Upper lobe of left lung (tissue), 6 donors: Measurements from ENCODE around the gene PROSER2. TPM values are rescaled to one million over a fixed set of nuclear protein-coding genes. Genes with fewer than 3 reads are reported as not detected.
A peak's percentile ranks its signal among the peaks of the same experiment; 100 is the strongest.

ENCODE experiments used
- ATAC-seq, 2 donors: fragments of 200-7000 bp; cut with Tn5 transposase; one replicate each; pipeline ENCODE4 v1.9.1; 2022; ENCODE audit warnings: mild to moderate bottlenecking in 2 of 2, moderate library complexity in 2 of 2; ENCODE audit not compliant: low FRiP score in 2 of 2
- DNase-seq, 2 donors: peaks; one replicate each; pipeline ENCODE4 v3.0.0-alpha.2; 2019 to 2020
- H3K27ac ChIP-seq, 4 donors: fragments of 200-600 bp; sonication (generic); one replicate each; pipeline ENCODE4 v1.5.1; 2016 to 2019
- H3K27me3 ChIP-seq, 4 donors: fragments of 200-600 bp; sonication (generic); one replicate each; pipeline ENCODE4 v1.5.1; 2017 to 2019
- H3K36me3 ChIP-seq, 4 donors: fragments of 200-600 bp; sonication (generic); one replicate each; pipeline ENCODE4 v1.5.1; 2016 to 2019
- H3K4me1 ChIP-seq, 4 donors: fragments of 200-600 bp; sonication (generic); one replicate each; pipeline ENCODE4 v1.5.1; 2018 to 2019
- H3K4me3 ChIP-seq, 4 donors: fragments of 200-600 bp; sonication (generic); one replicate each; pipeline ENCODE4 v1.5.1; 2017 to 2019; ENCODE audit warnings: mild to moderate bottlenecking in 2 of 4, moderate library complexity in 1 of 4
- H3K9me3 ChIP-seq, 4 donors: fragments of 200-600 bp; sonication (generic); one replicate each; pipeline ENCODE4 v1.5.1; 2018 to 2019
- CTCF ChIP-seq, 6 experiments: fragments of 450-650 bp in 4 of 6; fragments of 200-600 bp in 2 of 6; sonication (generic) in 2 of 6; IDR thresholded peaks; one replicate each; pipeline ENCODE4 v1.5.1; 2016 to 2019; ENCODE audit warnings: antibody characterized with exemption in 6 of 6
- EP300 ChIP-seq, 4 donors: sonication (generic); formaldehyde crosslinking; IDR thresholded peaks; one replicate each; pipeline ENCODE4 v1.5.1; 2017; ENCODE audit warnings: antibody characterized with exemption in 4 of 4, control low read depth in 2 of 4
- POLR2A ChIP-seq, 4 donors: fragments of 450-650 bp; IDR thresholded peaks; one replicate each; pipeline ENCODE4 v1.5.1; 2016 to 2017; ENCODE audit warnings: antibody characterized with exemption in 4 of 4, mild to moderate bottlenecking in 2 of 4
- POLR2AphosphoS5 ChIP-seq, 2 donors: sonication (generic); formaldehyde crosslinking; IDR thresholded peaks; one replicate each; pipeline ENCODE4 v1.5.1; 2017; ENCODE audit warnings: antibody characterized with exemption in 2 of 2
- WGBS, 2 donors: methylation state at CpG; one replicate each; pipeline ENCODE4 v1.1.5; 2017 to 2018; 5-methylcytosine and 5-hydroxymethylcytosine counted together
- total RNA-seq, 6 donors: library from RNA; depleted of rRNA in 4 of 6; stranded (reverse); fragments of >200 nt in 4 of 6; gene quantifications; one replicate each; pipeline versions ENCODE4 v1.1.0 to v1.2.1, GENCODE V29; 2016 to 2021
- donor health status: DM: no; HTN: no; CAD: no; lungs with moderate emphysema.
- donor health status: DM: no; HTN: yes; CAD: no; lungs with severe emphysema.

The PROSER2 gene
- total RNA-seq, 6 donors from 2014 or later: 19.8 to 64.5 (median 24.7) TPM

- DNase-seq (no peak), ATAC-seq (no peak)
- TF ChIP-seq POLR2A (IDR thresholded peaks at IDR 0.05) (no peak), EP300 (IDR thresholded peaks at IDR 0.05) (no peak), POLR2AphosphoS5 (IDR thresholded peaks at IDR 0.05) (no peak), CTCF (IDR thresholded peaks at IDR 0.05) (no peak)
- no peaks in the 10 kb centered on the region for H3K9me3 ChIP-seq
- H3K4me3 ChIP-seq: no peak overlapping the region
- peaks cover 19 to 38% (median 25%) of the 10 kb centered on the region in 4 donors for H3K4me1 ChIP-seq
- H3K27me3 ChIP-seq: no peaks in the 10 kb centered on the region
- 90 to 92% methylated on average over 19 of the region's 19 CpGs for WGBS, 2 donors
- H3K36me3 ChIP-seq: no peaks in the 10 kb centered on the region
- peak overlapping the region; percentile 77 to 83 (median 80) for H3K27ac ChIP-seq
Measured at GRCh38 chr10:11876805-11877590, 53.8 kb downstream of the PROSER2 start.

GRCh38 chr10:11877591-11877905, 54.4 kb downstream of the PROSER2 start:
- Histone ChIP-seq H3K36me3 (no peaks in the 10 kb centered on the region), H3K27me3 (no peaks in the 10 kb centered on the region), H3K4me1 (peaks cover 19 to 38% (median 25%) of the 10 kb centered on the region in 4 donors), H3K9me3 (no peaks in the 10 kb centered on the region), H3K4me3 (no peak overlapping the region), H3K27ac (peak overlapping the region in 3 of 4 donors; percentile 77 to 81 (median 78))
- DNase-seq (no peak), ATAC-seq (no peak)
- 75 to 89% methylated on average over 3 to 13 of the region's 13 CpGs for WGBS, 2 donors
- TF ChIP-seq EP300 (IDR thresholded peaks at IDR 0.05) (no peak), CTCF (IDR thresholded peaks at IDR 0.05) (no peak), POLR2AphosphoS5 (IDR thresholded peaks at IDR 0.05) (no peak), POLR2A (IDR thresholded peaks at IDR 0.05) (no peak)

- Histone ChIP-seq H3K4me3 (no peak overlapping the region), H3K36me3 (no peaks in the 10 kb centered on the region), H3K4me1 (peaks cover 19 to 36% (median 25%) of the 10 kb centered on the region in 4 donors), H3K9me3 (no peaks in the 10 kb centered on the region), H3K27ac (no peak overlapping the region), H3K27me3 (no peaks in the 10 kb centered on the region)
- TF ChIP-seq POLR2AphosphoS5 (IDR thresholded peaks at IDR 0.05) (no peak), CTCF (IDR thresholded peaks at IDR 0.05) (no peak), POLR2A (IDR thresholded peaks at IDR 0.05) (no peak), EP300 (IDR thresholded peaks at IDR 0.05) (no peak)
- 85 to 100% methylated on average over 3 to 12 of the region's 12 CpGs for WGBS, 2 donors
- DNase-seq: no peak
- ATAC-seq: no peak
Measured at GRCh38 chr10:11878776-11879175, 55.6 kb downstream of the PROSER2 start.

GRCh38 chr10:11879387-11880094, 56.4 kb downstream of the PROSER2 start:
- no peak overlapping the region for H3K27ac ChIP-seq
- peak in 1 of 2 donors; percentile 58 for DNase-seq
- no peaks in the 10 kb centered on the region for H3K27me3 ChIP-seq
- H3K36me3 ChIP-seq: no peaks in the 10 kb centered on the region
- no peak overlapping the region for H3K4me3 ChIP-seq
- peaks cover 19 to 28% (median 21%) of the 10 kb centered on the region in 4 donors for H3K4me1 ChIP-seq
- no peak for ATAC-seq
- TF ChIP-seq POLR2A (IDR thresholded peaks at IDR 0.05) (no peak), EP300 (IDR thresholded peaks at IDR 0.05) (no peak), CTCF (IDR thresholded peaks at IDR 0.05) (no peak), POLR2AphosphoS5 (IDR thresholded peaks at IDR 0.05) (no peak)
- 73 to 87% methylated on average over 10 to 14 of the region's 15 CpGs for WGBS, 2 donors
- H3K9me3 ChIP-seq: no peaks in the 10 kb centered on the region
